MM.1S (cell line): ENCODE results near the gene DGKI.

Experiments
- CTCF ChIP-seq: fragments of 300-600 bp; sonication (generic); IDR thresholded peaks from 2 replicates; pipeline ENCODE4 v1.5.1; 2016; ENCODE audit warnings: antibody characterized with exemption, low read length, mixed read lengths
- EZH2 ChIP-seq: fragments of 300-600 bp; sonication (generic); optimal IDR thresholded peaks from 2 replicates; pipeline ENCODE3; 2017; ENCODE audit warnings: low read depth, mild to moderate bottlenecking, antibody characterized with exemption, low read length, mixed read lengths
- EZH2phosphoT487 ChIP-seq: fragments of 300-600 bp; sonication (generic); IDR thresholded peaks from 2 replicates; pipeline ENCODE4 v1.6.1; 2018; ENCODE audit warnings: antibody characterized with exemption, low read length

GRCh38 chr7:137760111-137760510 lies 86.7 kb downstream of the DGKI start:
- no peak for TF ChIP-seq CTCF
- TF ChIP-seq EZH2, result no peak
- no peak for TF ChIP-seq EZH2phosphoT487
